GM21381 (cell line): ENCODE measurements around the gene CCDC6.
A peak's percentile ranks its signal among the peaks of the same experiment; 100 is the strongest.
"Not testable (repeated sequence)": the region's sequence is repeated elsewhere in the genome, so short reads cannot be mapped to it uniquely, and the experiment has no call there.

Source experiments
- ATAC-seq: cut with Tn5 transposase; IDR thresholded peaks from one replicate; pipeline ENCODE4 v1.9.1; 2021; ENCODE audit warnings: mild to moderate bottlenecking, moderate library complexity; ENCODE audit not compliant: unreplicated experiment

The CCDC6 gene

DNA sequence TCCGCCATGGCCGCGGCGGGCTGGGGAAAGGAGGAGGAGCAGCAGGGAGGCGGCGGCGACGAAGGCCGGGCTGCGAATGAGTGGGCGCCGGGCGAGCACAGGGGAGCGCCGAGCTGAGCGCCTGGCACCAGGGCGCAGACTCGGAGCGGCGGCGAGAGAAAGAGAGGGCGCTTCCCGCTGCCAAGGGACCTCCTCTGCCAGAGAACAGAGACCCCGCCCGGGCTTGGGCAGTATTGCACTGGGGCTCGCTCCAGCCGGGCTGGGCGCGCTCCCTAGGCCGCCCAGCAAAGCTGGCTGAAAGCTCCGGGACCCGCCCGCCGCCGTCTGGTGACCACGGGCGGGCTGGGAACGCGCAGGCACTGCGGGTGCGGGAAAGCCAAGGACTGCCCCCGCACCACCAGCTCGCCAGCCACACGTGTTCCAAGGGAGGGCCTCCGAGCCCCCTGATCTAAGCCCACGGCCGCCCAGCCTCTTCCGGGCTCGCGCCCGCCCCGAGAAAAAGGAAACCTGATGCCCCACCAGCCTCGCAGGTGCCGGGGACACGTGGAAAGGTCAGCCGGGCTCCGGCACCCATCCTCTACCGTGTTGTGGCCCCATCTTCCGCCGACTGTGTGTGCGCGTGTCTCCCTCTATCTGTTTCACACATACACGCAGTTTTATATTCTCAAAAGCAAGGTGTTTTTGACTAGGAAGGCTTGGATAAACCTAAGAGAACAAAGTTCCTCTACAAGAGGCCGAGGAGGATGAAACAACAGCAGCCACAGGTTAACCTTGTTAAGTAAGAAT lies at the start of gene CCDC6:
Gene CCDC6, minus strand, starts transcription at position 140 of the 786 bp plus-strand sequence. Its CDS starts 132 bp downstream, at position 8.
- ATAC-seq = peak; percentile 83

DNA sequence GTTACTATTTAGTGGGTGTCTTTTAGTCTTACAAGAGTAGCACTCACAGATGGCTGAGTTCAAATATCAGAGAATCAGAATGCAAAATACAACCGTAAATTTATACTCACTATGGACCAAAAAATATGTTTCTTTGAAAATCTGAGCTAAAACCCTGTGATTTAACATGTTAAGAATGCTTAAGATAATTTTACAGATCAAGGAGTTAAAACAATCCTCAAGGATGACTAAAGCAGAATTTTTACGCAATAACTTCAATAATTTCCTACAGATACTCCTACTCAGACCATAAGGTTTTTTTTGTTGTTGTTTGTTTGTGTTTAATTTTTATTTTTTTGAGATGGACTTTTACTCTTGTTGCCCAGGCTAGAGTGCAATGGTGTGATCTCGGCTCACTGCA lies 47.9 kb upstream of the CCDC6 start:
- no peak for ATAC-seq

DNA sequence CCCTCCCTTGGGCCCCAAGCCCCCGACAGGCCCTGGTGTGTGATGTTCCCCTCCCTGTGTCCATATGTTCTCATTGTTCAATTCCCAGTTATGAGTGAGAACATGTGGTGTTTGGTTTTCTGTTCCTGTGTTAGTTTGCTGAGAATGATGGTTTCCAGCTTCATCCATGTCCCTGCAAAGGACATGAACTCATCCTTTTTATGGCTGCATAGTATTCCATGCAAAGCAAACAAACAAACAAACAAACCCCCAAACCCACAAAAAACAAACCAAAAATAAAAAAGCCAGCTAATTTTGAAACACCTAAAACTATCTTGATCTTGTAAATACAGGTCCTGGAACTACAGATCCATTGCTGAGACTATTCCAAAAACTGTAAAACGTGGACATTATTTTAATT lies 47.4 kb upstream of the CCDC6 start:
- ATAC-seq = not testable (repeated sequence)

DNA sequence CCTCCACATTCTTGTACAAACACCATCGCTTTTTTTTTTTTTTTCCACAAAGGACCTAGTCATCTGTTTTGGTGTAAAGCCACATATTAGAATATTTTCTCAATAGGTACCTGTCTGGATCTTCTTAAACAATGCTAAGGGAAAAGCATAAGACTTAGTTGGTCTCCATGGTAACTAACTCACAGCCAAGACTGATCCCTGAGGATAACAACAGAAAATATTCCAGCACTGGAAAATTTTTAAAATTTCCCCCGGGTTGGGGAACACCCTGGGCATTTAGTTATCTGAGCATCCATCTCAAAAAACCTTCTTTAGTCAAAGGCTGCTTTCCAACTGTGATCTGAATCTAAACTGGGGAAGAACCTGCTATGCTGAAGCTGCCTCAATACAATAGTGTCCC lies 43.7 kb upstream of the CCDC6 start:
- no peak for ATAC-seq

DNA sequence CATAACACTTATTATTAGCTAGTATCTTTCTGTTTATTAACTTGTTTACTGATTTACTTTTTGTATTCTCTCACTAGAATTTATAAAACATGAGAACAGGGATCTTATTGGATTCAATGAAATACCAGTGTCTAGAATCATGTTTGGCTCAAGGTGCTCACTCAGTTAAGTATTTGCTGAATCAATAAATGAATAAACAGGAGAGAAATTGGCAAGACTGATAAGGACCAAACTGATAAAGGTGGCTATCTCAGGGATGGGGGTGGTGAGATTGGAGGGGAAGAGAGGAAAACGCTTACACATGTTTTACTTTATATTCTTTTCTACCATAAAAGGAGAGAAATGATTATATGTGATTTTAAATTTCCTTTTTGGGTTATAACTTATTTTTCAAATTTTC lies 43.3 kb upstream of the CCDC6 start:
- no peak for ATAC-seq

DNA sequence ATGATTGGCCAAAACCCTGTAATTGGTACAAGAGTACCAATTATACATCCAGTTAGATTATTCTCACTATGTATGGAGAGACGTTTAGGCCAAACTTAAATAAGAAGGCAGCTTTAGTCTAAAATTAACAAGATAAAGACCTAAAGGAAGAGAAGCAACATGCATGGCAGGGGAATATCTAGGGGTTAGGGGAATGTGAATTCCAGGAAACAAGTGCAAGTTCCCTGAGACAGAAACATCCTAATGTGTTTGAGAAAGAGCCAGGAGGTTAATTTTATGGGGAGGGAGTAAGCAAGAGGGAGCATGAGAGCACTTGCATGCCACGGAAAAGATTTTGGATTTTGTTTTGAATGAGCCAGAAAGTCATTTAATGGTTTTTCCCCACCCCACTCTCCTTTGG lies 39.6 kb upstream of the CCDC6 start:
- ATAC-seq = no peak

DNA sequence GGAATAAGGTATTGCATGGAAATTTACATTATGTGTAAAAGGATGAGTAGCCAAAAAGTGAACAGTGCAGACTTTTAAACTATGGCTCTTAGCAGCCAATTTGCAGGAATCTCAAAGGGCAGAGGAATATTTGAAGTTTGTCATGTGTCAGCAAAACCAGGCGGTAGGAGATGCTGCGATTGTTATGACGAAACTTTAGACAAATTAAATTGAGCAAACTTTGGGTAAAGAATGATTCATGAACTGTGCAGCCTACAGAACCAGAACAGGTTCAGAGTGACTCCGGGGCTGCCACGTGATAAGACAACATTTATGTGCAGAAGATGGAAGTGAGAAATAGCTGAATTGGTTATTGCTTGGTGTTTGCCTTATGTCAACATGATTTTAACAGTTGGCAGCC lies 39.2 kb upstream of the CCDC6 start:
- no peak for ATAC-seq

DNA sequence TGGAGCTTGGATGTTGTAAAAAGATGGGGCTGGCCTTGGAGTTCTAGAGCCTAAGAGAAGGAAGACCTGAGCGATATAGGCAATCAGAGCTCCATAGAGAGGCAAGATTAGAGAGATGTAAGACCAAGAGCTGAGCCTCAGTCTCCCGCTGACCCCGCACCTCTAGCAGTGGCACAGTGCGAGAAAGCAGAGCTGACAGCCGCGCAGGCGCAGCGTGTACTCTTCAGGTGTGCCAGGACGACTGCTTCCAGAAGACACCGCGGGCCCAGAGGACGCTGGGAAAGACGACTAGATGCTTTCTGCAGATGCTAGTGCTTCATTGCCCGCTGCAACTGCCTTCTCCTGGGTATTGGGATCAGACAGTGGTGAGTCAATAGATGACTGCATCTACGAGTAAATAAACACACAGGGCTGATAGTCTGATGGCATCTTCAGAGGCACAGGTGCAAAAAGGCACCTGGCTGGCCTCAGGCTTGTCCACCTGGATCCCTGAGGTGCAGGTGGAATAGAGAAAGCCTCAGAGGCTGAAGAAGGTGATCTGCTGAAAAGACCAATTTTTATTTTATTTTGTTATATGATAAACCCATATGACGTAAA lies 38.1 kb upstream of the CCDC6 start:
- ATAC-seq = no peak

DNA sequence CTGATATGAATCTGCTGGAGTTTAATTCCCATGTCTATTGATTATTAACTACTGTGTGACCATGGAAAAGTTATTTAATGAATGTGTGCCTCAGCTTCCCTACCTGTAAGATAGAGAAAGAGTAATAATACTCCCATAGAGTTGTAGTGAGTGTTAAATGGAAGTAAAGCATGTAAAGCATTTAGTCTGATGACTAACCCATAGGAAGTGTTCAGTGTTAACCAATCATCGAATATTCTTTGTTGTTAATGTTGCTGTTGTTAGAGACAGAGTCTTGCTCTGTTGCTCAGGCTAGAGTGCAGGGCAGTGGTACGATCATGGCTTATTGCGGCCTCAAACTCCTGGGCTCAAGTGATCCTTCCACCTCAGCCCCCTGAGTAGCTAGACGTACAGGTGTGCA lies 36.2 kb upstream of the CCDC6 start:
- ATAC-seq = no peak

DNA sequence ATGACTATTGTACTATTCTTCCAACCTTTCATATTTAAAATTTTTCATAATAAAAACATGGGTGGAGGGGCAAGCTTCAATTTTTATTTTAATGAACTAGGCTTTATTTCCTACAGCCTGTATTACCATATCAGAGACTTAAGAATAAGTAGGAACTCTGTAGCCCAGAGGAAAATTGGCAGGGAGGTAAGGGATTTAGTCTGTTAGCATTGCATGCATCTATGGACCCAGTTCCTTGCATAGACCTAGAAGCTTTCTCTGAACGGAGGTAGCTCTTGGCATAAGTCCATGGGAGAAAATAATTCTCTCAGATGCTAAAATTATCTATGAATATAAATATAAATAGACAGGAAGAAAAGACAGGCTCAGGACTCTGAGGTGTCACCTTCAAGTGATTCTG lies 31.4 kb upstream of the CCDC6 start:
- ATAC-seq = no peak

DNA sequence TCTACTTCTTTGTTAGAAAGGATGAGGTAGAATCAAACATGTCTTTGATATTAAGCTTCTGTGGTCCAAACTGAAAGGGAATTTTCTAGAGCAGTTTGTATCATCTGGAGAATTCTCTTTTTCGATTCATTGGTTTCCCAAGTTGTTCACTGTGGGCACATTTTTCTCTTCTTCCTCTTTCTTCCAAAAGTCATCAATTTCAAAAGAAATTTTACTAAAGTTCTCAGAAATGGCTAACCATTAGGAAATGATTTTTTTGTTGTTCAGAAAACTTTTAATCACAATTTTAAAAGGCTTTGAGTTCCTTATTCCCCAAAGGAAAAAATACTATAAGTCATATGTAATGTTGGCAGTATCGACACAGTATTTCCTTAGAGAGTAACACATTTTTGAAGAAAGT lies 28.3 kb upstream of the CCDC6 start:
- ATAC-seq = no peak

DNA sequence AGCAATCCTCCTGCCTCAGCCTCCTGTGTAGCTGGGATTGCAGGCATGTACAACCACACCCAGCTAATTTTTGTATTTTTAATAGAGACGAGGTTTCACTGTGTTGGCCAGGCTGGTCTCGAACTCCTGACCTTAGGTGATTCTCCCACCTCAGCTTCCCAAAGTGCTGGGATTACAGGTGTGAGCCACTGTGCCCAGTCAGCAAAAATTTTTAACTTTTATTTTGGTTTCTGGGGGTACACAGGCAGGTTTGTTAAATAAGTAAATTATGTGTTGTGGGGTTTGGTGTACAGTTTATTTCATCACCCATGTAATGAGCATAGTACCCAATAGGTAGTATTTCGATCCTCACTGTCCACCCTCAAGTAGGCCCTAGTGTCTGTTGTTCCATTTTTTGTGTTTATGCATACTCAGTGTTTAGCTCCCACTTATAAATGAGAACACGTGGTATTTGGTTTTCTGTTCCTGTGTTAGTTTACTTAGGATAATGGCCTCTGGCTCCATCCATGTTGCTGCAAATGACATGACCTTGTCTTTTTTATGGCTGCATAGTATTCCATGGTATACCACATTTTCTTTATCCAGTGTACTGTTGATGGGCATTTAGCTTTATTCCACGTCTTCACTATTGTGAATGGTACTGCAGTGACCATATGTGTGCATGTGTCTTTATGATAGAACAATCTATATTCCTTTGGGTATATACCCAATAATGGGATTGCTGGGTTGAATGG lies 24.6 kb upstream of the CCDC6 start:
- ATAC-seq = not testable (repeated sequence)

DNA sequence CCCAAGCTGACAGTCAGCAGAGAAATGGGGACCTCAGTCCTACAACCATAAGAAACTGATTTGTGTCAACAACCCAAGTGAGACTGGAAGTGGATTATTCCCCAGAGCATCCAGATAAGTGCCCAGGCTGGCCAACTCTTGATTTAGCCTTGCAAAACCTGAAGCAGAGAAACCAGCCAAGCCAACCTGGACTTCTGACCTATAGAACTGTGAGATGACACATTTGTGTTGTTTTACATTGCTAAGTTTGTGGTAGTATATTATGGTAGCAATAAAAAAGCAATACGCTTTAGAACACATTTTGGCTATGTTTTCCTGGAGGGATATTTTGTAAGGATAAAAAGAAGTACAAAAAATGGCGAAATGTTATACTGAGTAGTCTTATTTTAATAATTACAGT lies 19.7 kb upstream of the CCDC6 start:
- no peak for ATAC-seq

DNA sequence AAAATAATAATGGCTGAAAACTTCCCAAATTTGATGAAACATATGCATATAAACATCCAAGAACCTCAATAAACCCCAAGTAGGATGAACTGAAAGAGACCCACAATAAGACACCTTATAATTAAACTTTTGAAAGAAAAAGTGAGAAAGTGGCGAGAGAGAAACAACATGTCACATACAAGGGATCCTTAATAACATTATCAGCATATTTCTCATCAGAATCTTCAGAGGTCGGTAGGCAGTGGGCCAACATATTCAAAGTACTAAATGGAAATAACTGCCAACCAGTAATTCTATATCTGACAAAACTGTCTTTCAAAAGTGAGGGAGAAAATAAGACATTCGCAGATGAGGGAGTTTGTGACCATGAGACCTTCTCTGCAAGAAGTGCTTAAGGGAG lies 16.6 kb upstream of the CCDC6 start:
- no peak for ATAC-seq

DNA sequence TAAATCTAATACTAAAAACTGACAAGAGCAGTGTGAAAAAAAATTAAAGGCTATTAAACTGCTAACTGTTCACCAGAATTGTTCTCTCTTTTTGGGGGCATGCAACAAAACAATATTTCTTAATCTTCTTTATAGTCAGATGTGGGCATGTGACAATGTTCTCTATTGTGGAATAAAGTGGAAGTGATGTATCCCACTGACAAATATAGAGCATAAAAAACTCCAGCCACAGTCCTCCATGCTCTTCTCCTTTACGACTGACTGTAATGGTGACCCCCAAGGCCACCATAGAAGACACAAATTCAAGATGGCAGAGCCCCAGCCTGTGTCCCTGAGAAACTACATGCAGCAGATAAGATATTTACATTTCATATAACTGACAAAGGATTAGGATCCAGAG lies 11.6 kb upstream of the CCDC6 start:
- ATAC-seq = no peak

DNA sequence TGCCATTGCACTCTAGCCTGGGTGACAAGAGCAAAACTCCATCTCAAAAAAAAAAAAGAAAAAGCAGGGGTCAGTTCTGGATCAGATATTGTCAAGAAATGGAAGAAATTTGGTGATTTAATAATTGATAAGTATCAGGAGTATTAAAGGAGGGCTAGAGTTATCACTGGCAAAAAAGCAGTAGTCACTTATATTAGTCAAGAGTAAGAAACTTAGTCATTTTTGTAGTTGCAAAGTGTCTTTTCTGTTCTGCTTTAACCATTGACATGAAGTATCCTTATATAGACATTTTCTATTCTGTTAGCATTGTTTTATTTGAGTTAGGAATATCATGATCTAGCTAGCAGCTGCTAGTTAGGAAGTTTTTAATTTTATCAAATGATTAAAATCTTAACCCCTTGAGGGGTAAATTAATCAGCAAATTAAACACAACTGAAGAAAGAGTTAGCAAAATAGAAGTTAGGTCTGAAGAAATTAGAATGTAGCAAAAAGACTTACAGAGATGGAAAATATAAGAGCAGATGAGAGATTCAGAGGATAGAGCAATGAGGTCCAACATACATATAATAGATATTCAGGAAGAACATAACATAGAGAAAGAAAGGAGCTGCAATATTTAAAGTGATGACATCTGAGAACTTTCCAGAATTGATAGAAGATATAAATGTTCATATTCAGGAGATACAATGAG lies 7.3 kb upstream of the CCDC6 start:
- no peak for ATAC-seq

DNA sequence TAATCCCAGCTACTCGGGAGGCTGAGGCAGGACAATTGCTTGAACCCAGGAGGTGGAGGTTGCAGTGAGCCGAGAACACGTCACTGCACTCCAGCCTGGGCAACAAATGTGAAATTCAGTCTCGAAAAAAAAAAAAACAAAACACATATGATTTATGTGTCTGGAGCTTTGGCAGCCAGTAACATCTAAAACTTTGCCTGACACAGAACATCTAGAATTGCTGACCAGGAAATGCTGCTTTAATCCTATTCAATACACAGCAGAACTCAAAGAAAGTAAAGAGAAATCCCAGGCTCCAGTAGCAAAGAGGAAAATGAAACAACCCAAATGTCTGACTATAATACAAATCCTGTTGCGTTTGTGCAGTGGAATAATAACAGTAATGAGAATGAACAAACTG lies 4.5 kb upstream of the CCDC6 start:
- ATAC-seq = no peak

DNA sequence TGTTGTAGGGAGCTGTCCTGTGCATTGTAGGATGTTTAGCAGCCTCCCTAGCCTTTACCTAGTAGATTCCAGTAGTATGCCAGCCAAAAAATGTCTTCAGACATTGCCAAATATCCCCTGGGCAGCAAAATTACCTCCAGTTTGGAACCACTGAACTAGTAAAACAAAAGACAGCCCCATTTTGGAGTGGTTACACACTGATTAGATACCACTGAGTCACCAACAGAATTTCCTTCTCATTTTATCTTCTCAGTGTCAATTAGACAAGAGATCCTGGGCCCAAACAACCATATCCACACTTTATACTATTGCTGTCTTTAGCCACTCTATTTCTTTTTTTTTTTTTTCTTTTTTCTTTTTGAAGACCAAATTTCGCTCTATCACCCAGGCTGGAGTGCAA lies 3.5 kb upstream of the CCDC6 start:
- ATAC-seq = no peak

DNA sequence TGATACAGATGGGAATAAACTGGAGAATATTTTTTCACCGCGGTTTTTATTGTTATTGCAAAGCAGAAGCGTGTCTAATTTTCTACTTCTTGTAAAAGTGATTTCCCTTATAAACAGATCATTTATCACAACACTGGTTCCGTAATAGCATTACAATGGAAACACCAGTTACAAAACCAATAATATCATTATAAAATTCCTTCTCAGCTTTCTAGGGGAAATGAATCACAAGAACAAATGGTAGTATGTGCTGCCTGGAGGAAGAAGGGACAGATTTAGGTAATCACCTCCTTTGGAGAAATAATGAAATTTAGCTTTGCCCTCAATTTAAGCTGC lies 2.4 kb upstream of the CCDC6 start:
- ATAC-seq = no peak

DNA sequence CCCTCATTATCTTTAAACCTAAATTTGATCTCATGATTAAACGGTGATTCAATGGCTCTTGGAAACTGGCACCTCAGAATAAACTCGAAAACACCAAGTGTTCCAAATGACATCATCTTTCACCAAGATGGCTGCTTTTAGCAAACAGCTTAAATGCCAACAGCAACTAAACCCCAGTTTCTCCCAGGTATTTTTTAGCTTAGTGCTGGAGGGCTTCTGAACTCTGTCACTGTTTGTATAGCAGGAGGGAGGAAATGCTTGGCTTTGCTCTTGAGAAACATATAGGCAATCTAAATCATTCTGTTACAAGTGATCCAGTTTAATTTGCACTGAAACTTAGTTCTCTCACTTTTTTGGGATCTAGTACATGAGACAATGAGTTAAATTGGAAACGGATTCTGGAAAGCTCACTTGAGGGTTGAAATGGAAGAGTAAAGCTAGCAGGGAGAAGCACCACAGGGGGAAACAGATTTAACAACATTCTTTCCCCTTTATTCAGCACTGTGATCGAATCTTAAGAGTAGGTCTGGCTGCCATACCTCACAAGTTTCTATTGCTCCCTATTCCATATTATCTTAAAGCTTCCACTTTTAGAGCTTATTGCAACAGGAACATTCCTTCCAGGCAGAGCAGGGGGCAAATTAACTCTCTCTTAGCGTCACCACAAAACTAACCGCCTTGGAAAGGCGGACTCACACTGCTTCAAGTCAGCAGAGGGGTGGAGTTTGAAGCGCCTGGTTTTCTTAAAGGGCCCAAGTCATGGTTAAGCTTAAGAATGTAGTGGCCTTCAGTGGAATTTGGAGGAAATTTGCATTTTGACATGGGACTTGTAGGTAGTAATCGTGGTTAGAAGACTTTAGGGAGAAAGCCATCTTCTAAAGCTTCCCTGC lies 1.8 kb upstream of the CCDC6 start:
- peak; percentile 18 for ATAC-seq

DNA sequence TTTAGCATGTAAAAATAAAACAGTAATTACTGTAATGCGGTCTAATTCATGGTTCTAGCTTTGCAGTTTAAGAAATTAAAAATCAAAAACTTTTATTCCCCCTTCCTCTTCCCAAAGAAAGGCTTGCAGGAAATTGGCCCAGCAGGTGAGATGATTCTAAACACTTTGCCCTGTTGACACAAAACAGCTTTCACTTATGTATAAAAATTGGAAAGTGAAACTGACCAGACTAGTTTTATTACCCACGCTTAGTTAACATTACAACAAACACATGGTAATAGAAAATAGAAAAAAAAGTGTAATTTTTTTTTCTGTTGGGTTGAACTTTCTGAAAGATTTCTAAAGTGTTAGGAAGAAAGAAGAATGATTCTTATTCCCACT lies 1.2 kb upstream of the CCDC6 start:
- ATAC-seq = no peak
